Measurements from ENCODE around the gene SAP30L.

SAP30L gene

DNA sequence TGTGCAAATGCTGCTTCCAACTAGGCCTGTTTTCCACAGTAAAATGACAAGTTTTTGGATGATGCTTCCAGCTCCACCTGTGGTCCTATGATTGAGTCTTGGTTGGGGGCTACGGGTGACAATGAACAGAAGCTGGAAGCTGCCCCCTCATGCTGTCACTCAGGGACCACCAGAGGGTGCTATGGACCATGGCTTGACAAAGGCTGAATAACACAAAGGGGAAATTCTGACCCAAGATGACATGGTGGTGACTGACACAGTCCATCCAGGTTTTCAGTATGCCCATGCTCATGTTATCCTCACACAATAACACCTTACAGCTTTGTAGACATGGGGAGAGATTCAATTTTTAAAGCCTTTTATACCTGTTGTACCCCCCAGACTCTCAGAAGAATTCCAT is 23.9 kb upstream of the SAP30L start:
- TF ChIP-seq CTCF (IDR thresholded peaks at IDR 0.05; ENCODE audit: low read depth, low read length, missing control alignments): peak; percentile 76

DNA sequence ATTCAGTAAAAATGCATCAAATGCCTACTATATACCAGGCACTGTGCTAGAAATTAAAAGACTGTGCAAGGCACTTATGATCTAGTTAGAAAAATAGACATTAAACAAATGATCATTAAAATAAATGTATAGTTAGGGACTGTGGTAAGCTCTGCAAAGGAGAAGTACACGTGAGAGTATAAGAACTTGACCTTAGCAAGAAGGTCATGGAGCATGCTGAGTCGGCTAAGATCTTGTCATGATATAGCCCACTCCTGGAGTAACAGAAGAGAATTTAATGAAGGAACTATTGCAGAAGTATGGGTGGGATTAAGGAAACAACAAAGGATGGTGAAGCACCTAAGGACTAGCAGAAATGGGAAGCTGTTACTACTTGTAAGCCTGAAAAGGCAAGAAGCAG is 23.5 kb upstream of the SAP30L start:
- H3K4me3 ChIP-seq (ENCODE audit: low read depth, low read length): no peak overlapping the region
- DNase-seq: no peak
- TF ChIP-seq CTCF (IDR thresholded peaks at IDR 0.05; ENCODE audit: low read depth, low read length, missing control alignments): no peak
- no peaks in the 10 kb centered on the region for H3K27me3 ChIP-seq (replicated peaks)
- in situ Hi-C loops (cut with HindIII; ENCODE audit: low pct_ligation_motif_present, low sequenced_read_pairs): no loop called here
- no peak overlapping the region for H3K27ac ChIP-seq
- H3K36me3 ChIP-seq (replicated peaks): peaks cover 20% of the 10 kb centered on the region

More for the DNA sequence above, 23.9 kb upstream of the SAP30L start:
- DNase-seq: peak; percentile 23
- H3K27ac ChIP-seq: no peak overlapping the region
- no peak overlapping the region for H3K4me3 ChIP-seq (ENCODE audit: low read depth, low read length)
- in situ Hi-C loops (cut with HindIII; ENCODE audit: low pct_ligation_motif_present, low sequenced_read_pairs): no loop called here
- H3K27me3 ChIP-seq (replicated peaks): no peaks in the 10 kb centered on the region
- peaks cover 24% of the 10 kb centered on the region for H3K36me3 ChIP-seq (replicated peaks)

GRCh38 chr5:154428208-154428607 is 17.6 kb upstream of the SAP30L start:
- TF ChIP-seq CTCF (IDR thresholded peaks at IDR 0.05; ENCODE audit: low read depth, low read length, missing control alignments): no peak
- Histone ChIP-seq H3K36me3 (replicated peaks) (no peaks in the 10 kb centered on the region), H3K27ac (no peak overlapping the region), H3K4me3 (ENCODE audit: low read depth, low read length) (no peak overlapping the region), H3K27me3 (replicated peaks) (no peaks in the 10 kb centered on the region)
- DNase-seq: no peak
- in situ Hi-C loops (cut with HindIII; ENCODE audit: low pct_ligation_motif_present, low sequenced_read_pairs): no loop called here

GRCh38 chr5:154429341-154429740 is 16.5 kb upstream of the SAP30L start:
- no peak for DNase-seq
- H3K36me3 ChIP-seq (replicated peaks): no peaks in the 10 kb centered on the region
- H3K27ac ChIP-seq: no peak overlapping the region
- H3K27me3 ChIP-seq (replicated peaks): no peaks in the 10 kb centered on the region
- no peak overlapping the region for H3K4me3 ChIP-seq (ENCODE audit: low read depth, low read length)
- TF ChIP-seq CTCF (IDR thresholded peaks at IDR 0.05; ENCODE audit: low read depth, low read length, missing control alignments): no peak
- in situ Hi-C loops (cut with HindIII; ENCODE audit: low pct_ligation_motif_present, low sequenced_read_pairs): no loop called here

GRCh38 chr5:154430466-154430865 is 15.3 kb upstream of the SAP30L start:
- in situ Hi-C loops (cut with HindIII; ENCODE audit: low pct_ligation_motif_present, low sequenced_read_pairs): no loop called here
- no peak overlapping the region for H3K27ac ChIP-seq
- no peaks in the 10 kb centered on the region for H3K36me3 ChIP-seq (replicated peaks)
- DNase-seq: no peak
- no peaks in the 10 kb centered on the region for H3K27me3 ChIP-seq (replicated peaks)
- no peak for TF ChIP-seq CTCF (IDR thresholded peaks at IDR 0.05; ENCODE audit: low read depth, low read length, missing control alignments)
- H3K4me3 ChIP-seq (ENCODE audit: low read depth, low read length): no peak overlapping the region

- Histone ChIP-seq H3K27ac (no peak overlapping the region), H3K4me3 (ENCODE audit: low read depth, low read length) (no peak overlapping the region), H3K36me3 (replicated peaks) (peaks cover 3% of the 10 kb centered on the region), H3K27me3 (replicated peaks) (no peaks in the 10 kb centered on the region)
- no peak for DNase-seq
- no peak for TF ChIP-seq CTCF (IDR thresholded peaks at IDR 0.05; ENCODE audit: low read depth, low read length, missing control alignments)
- in situ Hi-C loops (cut with HindIII; ENCODE audit: low pct_ligation_motif_present, low sequenced_read_pairs): no loop called here
Observed at GRCh38 chr5:154430961-154431630, 14.7 kb upstream of the SAP30L start.

All from brain microvascular endothelial cell (primary cell).